WTC11 (cell line): Measurements from ENCODE around the gene ARVCF. TPM values are rescaled to one million over a fixed set of nuclear protein-coding genes. Genes with fewer than 3 reads are reported as not detected.
A peak's percentile ranks its signal among the peaks of the same experiment; 100 is the strongest.

Source experiments
- ATAC-seq: fragments of 200-7000 bp; cut with Tn5 transposase; 2 replicates; pipeline ENCODE4 v1.10.0; 2021; ENCODE audit warnings: mild to moderate bottlenecking, moderate library complexity
- CTCF ChIA-PET: fragments of 300-600 bp; sonication (Branson Sonifier 250); formaldehyde crosslinking; loops from one replicate; lab custom pipeline; 2021; ENCODE audit warnings: antibody characterized with exemption; lab: Charles Lee
- POLR2A ChIA-PET: fragments of 350-600 bp; sonication (Branson Sonifier 250); formaldehyde crosslinking; loops from one replicate; lab custom pipeline; 2021; ENCODE audit warnings: antibody characterized with exemption; lab: Charles Lee
- DNase-seq: peaks from one replicate; pipeline ENCODE4 v3.0.0; 2021; ENCODE audit warnings: low spot score
- H3K27ac Mint-ChIP-seq: 2 replicates; pipeline ENCODE4 v1.8.0; 2021; ENCODE audit warnings: mixed read lengths
- H3K27me3 Mint-ChIP-seq: 2 replicates; pipeline ENCODE4 v1.8.0; 2021; ENCODE audit warnings: low read depth, mild to moderate bottlenecking, moderate library complexity, mixed read lengths
- H3K36me3 Mint-ChIP-seq: 2 replicates; pipeline ENCODE4 v1.8.0; 2021; ENCODE audit warnings: mixed read lengths
- H3K4me1 Mint-ChIP-seq: 2 replicates; pipeline ENCODE4 v1.8.0; 2022; ENCODE audit warnings: mixed read lengths
- H3K4me3 Mint-ChIP-seq: 2 replicates; pipeline ENCODE4 v1.8.0; 2021; ENCODE audit warnings: mild to moderate bottlenecking, moderate library complexity, mixed read lengths
- H3K9me3 Mint-ChIP-seq: 2 replicates; pipeline ENCODE4 v1.8.0; 2021; ENCODE audit warnings: mixed read lengths
- AR ChIP-seq: fragments of 250-450 bp; sonication (Bioruptor Pico); IDR thresholded peaks from 2 replicates; pipeline ENCODE4 v1.9.0; 2021; ENCODE audit warnings: mild to moderate bottlenecking
- ATF1 ChIP-seq: sonication (generic); formaldehyde crosslinking; IDR thresholded peaks from 2 replicates; pipeline ENCODE4 v1.8.1; 2023; ENCODE audit warnings: mild to moderate bottlenecking, moderate library complexity, missing genetic modification reagents
- ATF2 ChIP-seq: sonication (generic); formaldehyde crosslinking; IDR thresholded peaks from 2 replicates; pipeline ENCODE4 v1.8.1; 2022; ENCODE audit warnings: low read depth, missing genetic modification reagents, borderline replicate concordance
- ATF3 ChIP-seq: sonication (generic); formaldehyde crosslinking; conservative IDR thresholded peaks from 2 replicates; pipeline ENCODE4 v1.8.1; 2022; ENCODE audit warnings: mild to moderate bottlenecking, missing genetic modification reagents
- CREM ChIP-seq: sonication (generic); formaldehyde crosslinking; IDR thresholded peaks from 2 replicates; pipeline ENCODE4 v1.8.1; 2022; ENCODE audit warnings: mild to moderate bottlenecking, missing genetic modification reagents, moderate library complexity
- CTCF ChIP-seq: fragments of 200-600 bp; IDR thresholded peaks from 2 replicates; pipeline ENCODE4 v1.8.0; 2022; ENCODE audit warnings: antibody characterized with exemption
- E2F5 ChIP-seq: sonication (generic); formaldehyde crosslinking; IDR thresholded peaks from 2 replicates; pipeline ENCODE4 v1.8.1; 2022; ENCODE audit warnings: mild to moderate bottlenecking, moderate library complexity, missing genetic modification reagents
- FOXJ3 ChIP-seq: sonication (generic); formaldehyde crosslinking; IDR thresholded peaks from 2 replicates; pipeline ENCODE4 v1.9.0; 2021; ENCODE audit warnings: missing genetic modification reagents, mild to moderate bottlenecking, borderline replicate concordance
- IRF2 ChIP-seq: sonication (generic); formaldehyde crosslinking; IDR thresholded peaks from 2 replicates; pipeline ENCODE4 v1.8.0; 2022; ENCODE audit warnings: low read depth, missing genetic modification reagents, borderline replicate concordance
- MAX ChIP-seq: sonication (generic); formaldehyde crosslinking; IDR thresholded peaks from 2 replicates; pipeline ENCODE4 v1.8.0; 2022; ENCODE audit warnings: mild to moderate bottlenecking, missing genetic modification reagents
- NFE2L1 ChIP-seq: sonication (generic); formaldehyde crosslinking; IDR thresholded peaks from 2 replicates; pipeline ENCODE4 v1.8.1; 2023; ENCODE audit warnings: missing genetic modification reagents
- NFYB ChIP-seq: sonication (generic); formaldehyde crosslinking; conservative IDR thresholded peaks from 2 replicates; pipeline ENCODE4 v1.8.0; 2022; ENCODE audit warnings: low read depth, missing genetic modification reagents
- PRDM15 ChIP-seq: sonication (generic); formaldehyde crosslinking; IDR thresholded peaks from 2 replicates; pipeline ENCODE4 v1.8.0; 2022; ENCODE audit warnings: missing genetic modification reagents
- USF1 ChIP-seq: sonication (generic); formaldehyde crosslinking; IDR thresholded peaks from 2 replicates; pipeline ENCODE4 v1.8.0; 2022; ENCODE audit warnings: mild to moderate bottlenecking, missing genetic modification reagents
- ZBTB21 ChIP-seq: sonication (generic); formaldehyde crosslinking; IDR thresholded peaks from 2 replicates; pipeline ENCODE4 v1.8.1; 2023; ENCODE audit warnings: mild to moderate bottlenecking, missing genetic modification reagents, borderline replicate concordance
- ZNF671 ChIP-seq: fragments of 250-450 bp; sonication (Bioruptor Pico); IDR thresholded peaks from 2 replicates; pipeline ENCODE4 v1.8.0; 2021; ENCODE audit warnings: mild to moderate bottlenecking
- total RNA-seq: library from RNA; stranded (reverse); gene quantifications from 3 replicates; pipeline ENCODE4 v1.2.3, GENCODE V29; 2021

ARVCF gene
- total RNA-seq, 1 experiment from 2014 or later, result 65.4 TPM

GRCh38 chr22:19972652-19973550 lies 43.7 kb downstream of the ARVCF start:
- Mint-ChIP-seq H3K36me3 (peaks cover 15% of the 10 kb centered on the region), H3K4me1 (peaks cover 18% of the 10 kb centered on the region), H3K27ac (no peak overlapping the region), H3K4me3 (no peak overlapping the region), H3K27me3 (no peaks in the 10 kb centered on the region), H3K9me3 (no peaks in the 10 kb centered on the region)
- CTCF ChIA-PET, result interaction anchor here (0.8 to 8.4 kb wide), 6 partner anchors 10 to 112 kb away, joined by 3 to 181 read pairs (median 6); no protein-coding TSS in a partner anchor
- no peak for TF ChIP-seq FOXJ3 (CRISPR knock-in tag)
- no peak for TF ChIP-seq NFYB
- no peak for TF ChIP-seq ZNF671 (CRISPR knock-in tag)
- TF ChIP-seq ATF2, result no peak
- no peak for TF ChIP-seq CTCF
- no peak for TF ChIP-seq NFE2L1 (CRISPR knock-in tag)
- no peak for TF ChIP-seq MAX (CRISPR knock-in tag)
- no peak for TF ChIP-seq USF1 (CRISPR knock-in tag)
- TF ChIP-seq IRF2 (CRISPR knock-in tag), result no peak
- TF ChIP-seq ZBTB21 (CRISPR knock-in tag), result no peak
- no peak for TF ChIP-seq ATF1 (CRISPR knock-in tag)
- TF ChIP-seq PRDM15 (CRISPR knock-in tag), result no peak
- TF ChIP-seq CREM (CRISPR knock-in tag), result no peak
- TF ChIP-seq AR (CRISPR knock-in tag), result no peak
- no peak for TF ChIP-seq ATF3
- TF ChIP-seq E2F5, result no peak
- POLR2A ChIA-PET, result no interaction called here
- DNase-seq, result peak; percentile 33
- ATAC-seq, result no peak
